ENCODE measurements around the gene ARHGEF37. TPM values are rescaled to one million over a fixed set of nuclear protein-coding genes. Genes with fewer than 3 reads are reported as not detected.
"Not testable (repeated sequence)": the region's sequence is repeated elsewhere in the genome, so short reads cannot be mapped to it uniquely, and the experiment has no call there.

Gene ARHGEF37
- total RNA-seq, 1 donor from 2014 or later: 1.5 TPM

DNA sequence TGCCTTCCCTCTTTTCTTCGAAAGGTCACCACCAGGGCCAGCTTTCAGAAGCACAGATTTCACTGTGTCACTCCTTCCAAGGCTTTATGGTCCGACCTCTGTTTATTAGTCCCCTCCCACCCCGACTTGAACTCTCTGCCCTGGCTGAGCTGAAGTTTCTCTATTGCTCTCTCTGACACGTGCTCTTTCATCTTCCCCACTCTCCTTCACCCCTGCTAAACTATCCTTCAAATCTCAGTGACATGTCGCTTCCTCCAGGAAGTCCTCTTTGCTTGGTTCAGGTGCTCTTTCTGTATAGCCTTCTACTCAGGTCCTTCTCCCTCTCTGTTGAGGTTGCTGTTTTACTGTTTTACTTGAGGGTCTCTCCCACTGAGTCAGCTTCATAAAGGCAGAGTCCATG is 64.4 kb downstream of the ARHGEF37 start:
- H3K27me3 Mint-ChIP-seq: no peaks in the 10 kb centered on the region
- no peaks in the 10 kb centered on the region for H3K36me3 Mint-ChIP-seq (ENCODE audit: low read depth)
- no peak overlapping the region for H3K27ac Mint-ChIP-seq
- no peaks in the 10 kb centered on the region for H3K4me1 Mint-ChIP-seq
- H3K9me3 Mint-ChIP-seq: no peaks in the 10 kb centered on the region
- no peak for DNase-seq
- intact Hi-C loops (cut with micrococcal nuclease): no loop called here
- H3K4me3 Mint-ChIP-seq: no peak overlapping the region

DNA sequence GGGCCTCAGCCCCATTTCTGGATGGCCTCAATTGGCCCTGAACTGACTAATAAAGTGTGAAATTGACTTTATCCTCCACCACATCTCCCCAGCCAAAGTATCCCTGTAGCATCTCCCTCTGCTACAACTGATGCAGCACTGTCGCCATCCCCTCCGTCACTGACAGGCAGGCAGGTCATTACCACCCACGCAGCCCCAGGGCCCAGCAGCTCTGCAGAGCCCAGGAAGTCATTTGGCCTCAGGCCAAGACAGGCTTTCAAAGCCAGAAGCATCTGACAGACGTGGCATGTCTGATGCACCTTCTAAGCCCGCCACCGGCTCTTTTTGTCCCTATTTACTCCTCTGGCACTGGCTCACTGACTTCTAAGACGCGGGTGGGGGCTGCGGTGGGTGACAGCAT is 65.3 kb downstream of the ARHGEF37 start:
- H3K27me3 Mint-ChIP-seq: no peaks in the 10 kb centered on the region
- H3K36me3 Mint-ChIP-seq (ENCODE audit: low read depth): no peaks in the 10 kb centered on the region
- H3K4me3 Mint-ChIP-seq: no peak overlapping the region
- intact Hi-C loops (cut with micrococcal nuclease): no loop called here
- no peaks in the 10 kb centered on the region for H3K4me1 Mint-ChIP-seq
- no peak for DNase-seq
- H3K9me3 Mint-ChIP-seq: no peaks in the 10 kb centered on the region
- H3K27ac Mint-ChIP-seq: no peak overlapping the region

DNA sequence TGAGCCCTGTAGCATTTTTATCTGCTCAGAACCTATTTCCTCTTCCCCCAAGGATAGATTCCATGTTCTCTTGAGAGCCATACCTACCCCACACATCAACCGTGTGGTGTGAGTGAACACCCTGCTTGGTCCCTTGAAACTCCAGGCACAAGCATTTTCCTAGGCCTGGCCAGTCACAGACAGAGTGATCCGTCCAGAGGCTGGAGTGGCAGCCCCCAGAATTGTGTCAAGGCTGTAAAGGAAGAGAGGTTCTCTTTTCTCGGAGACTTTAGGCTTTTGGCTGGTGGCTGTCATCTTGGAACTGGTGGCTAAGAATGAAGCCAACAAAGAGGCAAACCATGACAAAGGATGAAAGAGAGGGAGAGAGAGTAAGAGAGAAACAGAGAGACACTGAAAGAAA is 66.0 kb downstream of the ARHGEF37 start:
- Mint-ChIP-seq H3K4me1 (no peaks in the 10 kb centered on the region), H3K27ac (no peak overlapping the region), H3K27me3 (no peaks in the 10 kb centered on the region), H3K9me3 (no peaks in the 10 kb centered on the region), H3K4me3 (no peak overlapping the region), H3K36me3 (ENCODE audit: low read depth) (no peaks in the 10 kb centered on the region)
- intact Hi-C loops (cut with micrococcal nuclease): no loop called here
- DNase-seq: no peak

DNA sequence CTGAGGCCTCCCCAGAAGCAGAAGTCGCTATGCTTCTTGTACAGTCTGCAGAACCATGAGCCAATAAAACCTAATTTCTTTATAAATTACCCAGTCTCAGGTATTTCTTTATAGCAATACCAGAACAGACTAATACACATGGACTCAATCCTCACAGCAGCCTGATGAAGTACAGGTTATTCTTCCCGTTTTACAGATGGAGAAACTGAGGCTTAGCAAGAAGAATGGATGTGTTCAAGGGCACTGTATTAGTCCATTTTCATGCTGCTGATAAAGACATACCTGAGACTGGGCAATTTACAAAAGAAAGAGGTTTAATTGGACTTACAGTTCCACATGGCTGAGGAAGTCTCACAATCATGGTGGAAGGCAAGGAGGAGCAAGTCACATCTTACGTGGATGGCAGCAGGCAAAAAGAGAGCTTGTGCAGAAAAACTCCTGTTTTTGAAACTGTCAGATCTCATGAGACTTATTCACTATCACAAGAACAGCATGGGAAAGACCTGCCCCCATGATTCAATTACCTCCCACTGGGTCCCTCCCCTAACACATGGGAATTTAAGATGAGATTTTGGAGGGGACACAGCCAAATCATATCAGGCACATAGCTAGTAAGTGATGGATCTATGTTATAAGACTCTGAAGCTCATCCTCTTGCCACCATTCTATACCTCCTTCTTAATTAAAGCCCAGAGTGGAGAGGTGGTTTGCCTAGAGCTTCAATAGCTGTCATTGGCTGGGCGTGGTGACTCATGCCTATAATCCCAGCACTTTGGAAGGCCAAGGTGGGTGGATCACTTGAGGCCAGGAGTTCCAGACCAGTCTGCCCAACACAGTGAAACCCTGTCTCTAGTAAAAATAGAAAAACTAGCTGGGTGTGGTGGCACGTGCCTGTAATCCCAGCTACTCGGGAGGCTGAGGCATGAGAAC is 67.4 kb downstream of the ARHGEF37 start:
- H3K4me3 Mint-ChIP-seq; H3K36me3 Mint-ChIP-seq (ENCODE audit: low read depth); H3K9me3 Mint-ChIP-seq; H3K27ac Mint-ChIP-seq; intact Hi-C loops (cut with micrococcal nuclease); H3K4me1 Mint-ChIP-seq; H3K27me3 Mint-ChIP-seq: not testable (repeated sequence)
- DNase-seq: peak; percentile 68

DNA sequence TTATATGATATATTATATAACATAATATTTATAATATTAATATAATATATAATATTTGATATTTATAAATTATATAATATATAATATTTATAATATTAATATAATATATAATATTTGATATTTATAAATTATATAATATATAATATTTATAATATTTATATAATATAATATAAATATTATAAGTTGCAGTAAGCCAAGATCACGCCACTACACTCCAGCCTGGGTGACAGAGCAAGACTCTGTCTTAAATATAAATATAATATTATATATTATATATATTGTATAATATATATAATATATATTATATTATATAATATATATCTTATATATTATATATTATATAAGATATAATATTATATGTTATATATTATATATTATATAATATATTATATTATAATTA is 68.4 kb downstream of the ARHGEF37 start:
- DNase-seq; H3K4me3 Mint-ChIP-seq; H3K27ac Mint-ChIP-seq; H3K4me1 Mint-ChIP-seq; H3K27me3 Mint-ChIP-seq; H3K9me3 Mint-ChIP-seq; H3K36me3 Mint-ChIP-seq (ENCODE audit: low read depth): not testable (repeated sequence)
- intact Hi-C loops (cut with micrococcal nuclease): loop anchor here (5.0 kb wide), 1 partner anchor 83 kb away; the partner anchor contains the start of gene PPARGC1B

DNA sequence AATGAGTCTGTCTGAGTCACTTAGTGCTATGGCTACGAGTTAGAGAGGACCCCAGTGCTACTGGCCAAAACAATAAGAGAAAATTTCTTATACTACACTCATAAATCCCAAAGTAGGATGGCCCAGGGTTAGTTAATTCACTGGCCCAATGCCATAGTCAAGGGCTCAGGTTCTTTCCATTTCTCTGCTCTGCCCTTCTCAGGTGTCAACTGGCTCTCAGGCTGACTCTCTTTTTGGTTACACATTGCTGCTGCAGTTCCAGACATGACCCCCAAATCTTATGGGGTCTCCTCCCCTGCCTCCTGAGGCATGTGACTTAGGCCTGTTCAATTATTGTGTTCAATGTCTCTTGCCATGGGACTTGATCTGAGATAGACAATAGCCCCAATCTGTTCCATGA is 70.4 kb downstream of the ARHGEF37 start:
- intact Hi-C loops (cut with micrococcal nuclease): loop anchor here (2.0 to 5.0 kb wide), 2 partner anchors 19 to 81 kb away; partner anchors contain the start of gene PPARGC1B
- no peaks in the 10 kb centered on the region for H3K36me3 Mint-ChIP-seq (ENCODE audit: low read depth)
- H3K27ac Mint-ChIP-seq: no peak overlapping the region
- H3K4me1 Mint-ChIP-seq: no peaks in the 10 kb centered on the region
- DNase-seq: peak; percentile 68
- no peaks in the 10 kb centered on the region for H3K27me3 Mint-ChIP-seq
- no peaks in the 10 kb centered on the region for H3K9me3 Mint-ChIP-seq
- no peak overlapping the region for H3K4me3 Mint-ChIP-seq

DNA sequence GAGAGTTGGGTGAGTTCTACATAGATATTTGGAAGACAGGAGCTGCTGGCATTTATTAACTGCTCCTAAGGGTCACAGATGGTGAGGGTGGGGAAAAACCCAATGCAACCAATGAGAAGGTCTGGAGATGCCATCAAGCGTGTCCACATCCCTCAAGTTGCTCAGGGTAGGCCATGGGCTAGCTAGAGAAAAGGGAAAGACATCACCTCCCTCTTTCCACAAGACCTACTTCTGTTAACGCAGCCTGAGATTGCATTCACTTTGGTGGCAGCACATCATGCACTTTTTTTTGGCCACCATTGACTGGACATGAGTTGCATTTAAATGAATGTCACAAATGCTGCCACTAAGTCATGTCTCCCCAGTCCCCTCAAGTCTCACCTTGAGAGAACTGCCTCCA is 71.4 kb downstream of the ARHGEF37 start:
- Mint-ChIP-seq H3K27ac (no peak overlapping the region), H3K9me3 (no peaks in the 10 kb centered on the region), H3K4me3 (no peak overlapping the region), H3K36me3 (ENCODE audit: low read depth) (no peaks in the 10 kb centered on the region), H3K27me3 (peaks cover 3% of the 10 kb centered on the region), H3K4me1 (no peaks in the 10 kb centered on the region)
- intact Hi-C loops (cut with micrococcal nuclease): loop anchor here (2.0 to 5.0 kb wide), 2 partner anchors 20 to 80 kb away; partner anchors contain the start of gene PPARGC1B
- no peak for DNase-seq

DNA sequence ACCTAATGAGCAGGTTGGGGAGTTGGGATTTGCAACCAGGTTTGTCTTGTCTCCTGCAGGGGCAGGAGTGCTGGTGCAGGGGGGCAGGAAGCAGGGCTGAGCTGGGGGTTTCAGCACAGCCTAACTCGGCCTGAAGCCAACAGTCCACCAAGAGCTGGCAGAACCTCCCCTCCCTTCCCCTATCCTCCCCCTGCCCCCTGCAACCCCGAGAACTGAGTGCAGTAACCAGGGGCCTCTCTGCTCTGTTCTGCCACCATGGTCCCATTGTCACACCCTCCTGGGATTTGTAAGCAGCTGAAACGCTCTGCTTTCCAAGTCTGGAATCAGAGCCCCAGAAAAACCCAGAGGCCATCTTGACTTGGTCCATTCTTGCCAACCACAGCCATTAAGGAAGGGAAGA is 72.9 kb downstream of the ARHGEF37 start:
- H3K36me3 Mint-ChIP-seq (ENCODE audit: low read depth): no peaks in the 10 kb centered on the region
- H3K27ac Mint-ChIP-seq: no peak overlapping the region
- H3K27me3 Mint-ChIP-seq: peaks cover 7% of the 10 kb centered on the region
- intact Hi-C loops (cut with micrococcal nuclease): loop anchor here (5.0 kb wide), 1 partner anchor 78 kb away; the partner anchor contains the start of gene PPARGC1B
- H3K4me1 Mint-ChIP-seq: no peaks in the 10 kb centered on the region
- no peaks in the 10 kb centered on the region for H3K9me3 Mint-ChIP-seq
- no peak overlapping the region for H3K4me3 Mint-ChIP-seq
- DNase-seq: no peak

DNA sequence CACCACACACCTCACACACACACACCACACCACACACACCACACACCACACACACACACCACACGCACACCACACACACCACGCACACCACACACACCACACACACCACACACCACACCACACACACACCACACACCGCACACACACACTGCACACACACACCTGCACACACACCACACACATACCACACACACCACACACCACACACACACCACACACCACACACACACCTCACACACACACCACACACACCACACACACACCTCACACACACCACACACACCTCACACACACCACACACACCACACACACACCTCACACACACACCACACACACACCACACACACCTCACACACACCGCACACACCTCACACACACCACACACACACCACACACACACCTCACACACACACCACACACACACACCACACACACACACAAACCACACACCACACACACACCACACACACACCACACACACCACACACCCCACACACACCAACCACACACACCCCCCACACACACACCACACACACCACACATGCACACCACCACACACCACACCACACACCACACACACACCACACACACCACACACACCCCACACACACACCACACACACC is 73.7 kb downstream of the ARHGEF37 start:
- intact Hi-C loops (cut with micrococcal nuclease): loop anchor here (5.0 kb wide), 1 partner anchor 77 kb away; the partner anchor contains the start of gene PPARGC1B
- Mint-ChIP-seq H3K27ac (no peak overlapping the region), H3K27me3 (peaks cover 7% of the 10 kb centered on the region), H3K4me1 (no peaks in the 10 kb centered on the region), H3K36me3 (ENCODE audit: low read depth) (no peaks in the 10 kb centered on the region), H3K4me3 (no peak overlapping the region), H3K9me3 (no peaks in the 10 kb centered on the region)
- no peak for DNase-seq

DNA sequence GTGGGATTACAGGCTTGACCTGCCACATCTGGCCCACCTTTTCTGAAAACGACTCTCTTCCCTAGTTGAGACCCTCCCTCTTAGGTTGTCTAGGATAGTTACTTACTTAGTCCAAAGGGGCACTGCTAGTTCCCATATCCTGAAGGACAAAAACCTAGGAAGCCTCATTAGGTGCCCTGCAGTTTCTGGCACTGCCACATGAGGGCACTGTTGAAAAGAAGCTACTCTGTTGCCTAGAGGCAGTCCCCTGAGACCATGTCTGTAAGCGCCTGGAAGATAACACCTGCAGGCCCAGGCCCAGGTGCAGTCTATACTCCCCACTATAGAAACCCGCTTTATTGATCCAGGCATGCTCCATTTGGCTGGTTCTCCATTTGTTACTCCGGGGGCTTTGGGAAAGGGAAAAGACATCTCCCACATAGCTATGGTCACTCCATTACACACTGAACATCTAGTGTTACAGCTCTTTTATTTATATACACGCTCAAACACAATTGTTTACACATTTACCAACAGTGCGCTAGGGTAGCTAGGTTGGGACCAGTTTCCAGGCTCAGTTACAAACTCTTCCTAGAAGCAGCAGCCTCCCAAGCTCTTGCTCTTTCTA is 75.4 kb downstream of the ARHGEF37 start:
- DNase-seq: peak; percentile 76

DNA sequence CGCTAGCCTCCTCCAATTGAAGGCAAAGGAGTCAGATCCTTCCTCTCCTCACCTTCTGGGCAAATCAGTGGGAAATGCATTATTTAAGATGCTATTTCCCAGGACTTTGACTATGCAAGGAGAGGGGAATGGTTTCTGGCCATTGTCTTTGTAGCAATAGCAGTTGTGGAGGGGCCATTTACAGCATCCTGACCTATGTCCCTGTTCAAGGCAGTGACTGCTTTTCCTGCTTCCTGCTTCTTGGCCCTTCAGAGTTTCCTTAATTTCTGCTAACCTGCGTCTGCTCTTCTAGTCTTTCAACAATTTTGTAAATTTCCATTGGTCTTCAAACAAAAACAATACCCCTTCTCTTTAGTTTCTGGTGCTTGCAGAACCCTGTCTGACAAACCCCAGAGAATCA is 76.0 kb downstream of the ARHGEF37 start:
- intact Hi-C loops (cut with micrococcal nuclease): no loop called here
- DNase-seq: no peak
- no peak overlapping the region for H3K4me3 Mint-ChIP-seq

More for the DNA sequence above, 75.4 kb downstream of the ARHGEF37 start:
- Mint-ChIP-seq H3K27me3 (peaks cover 7% of the 10 kb centered on the region), H3K9me3 (no peaks in the 10 kb centered on the region), H3K4me1 (no peaks in the 10 kb centered on the region), H3K4me3 (no peak overlapping the region), H3K27ac (no peak overlapping the region), H3K36me3 (ENCODE audit: low read depth) (no peaks in the 10 kb centered on the region)
- intact Hi-C loops (cut with micrococcal nuclease): no loop called here

DNA sequence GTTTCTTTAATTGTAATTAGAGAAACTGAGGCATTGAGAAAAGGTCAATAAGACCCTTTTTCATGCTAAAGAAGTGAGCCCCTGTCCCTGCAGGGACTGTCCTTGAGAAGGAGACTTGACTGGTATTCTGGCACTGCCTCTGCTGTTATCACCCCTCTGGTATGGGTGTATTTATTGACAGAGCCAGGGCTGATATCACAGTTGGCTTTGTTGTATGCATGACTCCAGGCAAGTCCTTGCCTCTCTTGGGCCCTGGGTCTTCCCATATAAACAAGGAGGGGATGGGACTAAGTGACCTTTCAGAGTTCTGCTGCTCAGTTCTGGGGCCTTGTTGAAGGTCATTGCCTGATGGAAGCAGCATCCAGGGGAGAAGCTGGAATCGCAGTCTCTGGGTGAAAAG is 77.0 kb downstream of the ARHGEF37 start:
- no peak overlapping the region for H3K4me3 Mint-ChIP-seq
- intact Hi-C loops (cut with micrococcal nuclease): no loop called here
- H3K27ac Mint-ChIP-seq: no peak overlapping the region
- no peak for DNase-seq
- peaks cover 7% of the 10 kb centered on the region for H3K27me3 Mint-ChIP-seq
- H3K9me3 Mint-ChIP-seq: no peaks in the 10 kb centered on the region
- H3K4me1 Mint-ChIP-seq: no peaks in the 10 kb centered on the region
- no peaks in the 10 kb centered on the region for H3K36me3 Mint-ChIP-seq (ENCODE audit: low read depth)

More for the DNA sequence above, 76.0 kb downstream of the ARHGEF37 start:
- Mint-ChIP-seq H3K27me3 (peaks cover 7% of the 10 kb centered on the region), H3K9me3 (no peaks in the 10 kb centered on the region), H3K27ac (no peak overlapping the region), H3K36me3 (ENCODE audit: low read depth) (no peaks in the 10 kb centered on the region), H3K4me1 (no peaks in the 10 kb centered on the region)

DNA sequence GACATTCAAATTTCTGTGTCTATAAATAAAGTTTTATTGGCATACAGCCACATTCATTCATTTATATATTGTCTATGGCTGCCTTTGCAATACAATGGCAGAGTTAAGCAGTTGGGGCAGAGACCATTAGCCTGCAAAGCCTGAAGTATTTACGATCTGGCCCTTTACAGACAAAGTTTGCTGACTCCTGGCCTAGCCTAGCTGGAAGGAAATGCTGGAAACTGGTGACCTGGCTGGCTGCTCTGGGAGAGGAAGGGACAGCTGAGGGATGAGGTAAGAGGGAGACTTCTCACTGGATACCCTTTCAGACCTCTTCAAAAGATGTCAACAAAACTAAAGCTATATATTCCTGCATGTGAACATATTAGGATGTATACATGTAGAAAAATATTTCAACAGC is 82.8 kb downstream of the ARHGEF37 start:
- Mint-ChIP-seq H3K9me3 (peaks cover 5% of the 10 kb centered on the region), H3K4me3 (no peak overlapping the region), H3K4me1 (peaks cover 3% of the 10 kb centered on the region), H3K27me3 (peaks cover under 1% of the 10 kb centered on the region), H3K27ac (no peak overlapping the region), H3K36me3 (ENCODE audit: low read depth) (no peaks in the 10 kb centered on the region)
- intact Hi-C loops (cut with micrococcal nuclease): no loop called here
- no peak for DNase-seq
